Right ventricle myocardium inferior (tissue), 1 donor: ENCODE data around the gene MLXIPL. TPM values are rescaled to one million over a fixed set of nuclear protein-coding genes. Genes with fewer than 3 reads are reported as not detected.
"Not testable (repeated sequence)": the region's sequence is repeated elsewhere in the genome, so short reads cannot be mapped to it uniquely, and the experiment has no call there.

Experiments used
- ATAC-seq: fragments of 200-7000 bp; cut with Tn5 transposase; one replicate; pipeline ENCODE4 v1.9.1; 2020; ENCODE audit warnings: mild to moderate bottlenecking, moderate library complexity
- DNase-seq: peaks from one replicate; pipeline ENCODE4 v3.0.0; 2021; ENCODE audit errors: missing footprints
- intact Hi-C: fragments of 100-400 bp; cut with DNase I; formaldehyde crosslinking; loops from one replicate; pipeline ENCODE4 v1.11.0; 2022
- total RNA-seq: library from RNA; stranded (reverse); fragmentation: NEBNext Ultra II Directional; extraction: Animal tissue kit (Norgen Biotek cat#: 25700); gene quantifications from one replicate; pipeline ENCODE4 v1.2.1, GENCODE V29; 2021
- donor health status: DM: no; HTN: yes; CAD: no; lungs with severe emphysema.

The MLXIPL gene
- total RNA-seq, 1 donor from 2014 or later: 6.4 TPM

- intact Hi-C loops: no loop called here
- peak; percentile 33 for DNase-seq
- no peak for ATAC-seq
Measured at GRCh38 chr7:73596191-73597065, 27.9 kb downstream of the MLXIPL start.

GRCh38 chr7:73595358-73595757 lies 29.0 kb downstream of the MLXIPL start:
- intact Hi-C loops: no loop called here
- ATAC-seq (no peak), DNase-seq (peak; percentile 46)

GRCh38 chr7:73593207-73594045 lies 30.9 kb downstream of the MLXIPL start:
- peak; percentile 13 for DNase-seq
- no peak for ATAC-seq
- intact Hi-C loops: no loop called here

GRCh38 chr7:73586911-73587310 lies 37.4 kb downstream of the MLXIPL start:
- DNase-seq (peak; percentile 17), ATAC-seq (no peak)
- intact Hi-C loops: no loop called here

- ATAC-seq (no peak), DNase-seq (peak; percentile 20)
- intact Hi-C loops: no loop called here
Measured at GRCh38 chr7:73585196-73585595, 39.1 kb downstream of the MLXIPL start.

GRCh38 chr7:73582664-73583202 lies 41.6 kb downstream of the MLXIPL start:
- DNase-seq (no peak), ATAC-seq (no peak)
- intact Hi-C loops: no loop called here

GRCh38 chr7:73581006-73581405 lies 43.3 kb downstream of the MLXIPL start:
- ATAC-seq, DNase-seq, intact Hi-C loops: not testable (repeated sequence)

- intact Hi-C loops: loop anchor here (1.0 to 2.0 kb wide), 2 partner anchors 22 to 56 kb away; partner anchors contain the start of genes BAZ1B and BCL7B
- peak; percentile 100 for DNase-seq
- ATAC-seq: peak; percentile 98
Measured at GRCh38 chr7:73578342-73579128, 45.8 kb downstream of the MLXIPL start, which contains the start of gene TBL2. Gene TBL2 (minus strand): TSS chr7:73578579. CDS start chr7:73578549, 30 bp downstream.

GRCh38 chr7:73577627-73578341 lies 46.5 kb downstream of the MLXIPL start:
- intact Hi-C loops: loop anchor here (1.0 to 2.0 kb wide), 2 partner anchors 21 to 55 kb away; partner anchors contain the start of genes BAZ1B and BCL7B
- ATAC-seq (peak; percentile 4), DNase-seq (no peak)

- ATAC-seq (no peak), DNase-seq (no peak)
- intact Hi-C loops: no loop called here
Measured at GRCh38 chr7:73573791-73574190, 50.5 kb downstream of the MLXIPL start.

- DNase-seq (no peak), ATAC-seq (no peak)
- intact Hi-C loops: no loop called here
Measured at GRCh38 chr7:73573276-73573675, 51.0 kb downstream of the MLXIPL start.

GRCh38 chr7:73572767-73573186 lies 51.5 kb downstream of the MLXIPL start:
- DNase-seq (no peak), ATAC-seq (no peak)
- intact Hi-C loops: no loop called here

- ATAC-seq (no peak), DNase-seq (no peak)
- intact Hi-C loops: no loop called here
Measured at GRCh38 chr7:73570977-73571376, 53.3 kb downstream of the MLXIPL start.

GRCh38 chr7:73570521-73570920 lies 53.8 kb downstream of the MLXIPL start:
- no peak for DNase-seq
- no peak for ATAC-seq
- intact Hi-C loops: no loop called here

- DNase-seq: no peak
- no peak for ATAC-seq
- intact Hi-C loops: no loop called here
Measured at GRCh38 chr7:73569042-73569608, 55.2 kb downstream of the MLXIPL start.

- DNase-seq (no peak), ATAC-seq (no peak)
- intact Hi-C loops: no loop called here
Measured at GRCh38 chr7:73567846-73568685, 56.3 kb downstream of the MLXIPL start.

- ATAC-seq (no peak), DNase-seq (no peak)
- intact Hi-C loops: no loop called here
Measured at GRCh38 chr7:73567140-73567539, 57.2 kb downstream of the MLXIPL start.
